Neural progenitor cell (in vitro differentiated cells): ENCODE measurements around the gene ATP5PB. TPM values are rescaled to one million over a fixed set of nuclear protein-coding genes. Genes with fewer than 3 reads are reported as not detected.

Experiments
- DNase-seq: peaks from one replicate; pipeline ENCODE4 v3.0.0-alpha.2; 2016; ENCODE audit warnings: low spot score
- H2AFZ ChIP-seq: fragments of 200-600 bp; sonication (generic); replicated peaks from 2 replicates; pipeline ENCODE4 v1.6.1; 2016; ENCODE audit warnings: antibody characterized with exemption
- H3F3A ChIP-seq: fragments of 200-600 bp; sonication (generic); 2 replicates; pipeline ENCODE4 v1.6.1; 2016; ENCODE audit warnings: antibody characterized with exemption, low read depth
- H3K27ac ChIP-seq: fragments of 200-600 bp; sonication (generic); 2 replicates; pipeline ENCODE4 v1.5.1; 2016; ENCODE audit warnings: mild to moderate bottlenecking
- H3K27me3 ChIP-seq: fragments of 200-600 bp; sonication (generic); 2 replicates; pipeline ENCODE4 v1.6.1; 2016; ENCODE audit warnings: mild to moderate bottlenecking, moderate library complexity
- H3K36me3 ChIP-seq: fragments of 200-600 bp; sonication (generic); 2 replicates; pipeline ENCODE4 v1.5.1; 2016
- H3K4me1 ChIP-seq: fragments of 200-600 bp; sonication (generic); 2 replicates; pipeline ENCODE4 v1.6.1; 2016; ENCODE audit warnings: mixed run types
- H3K4me2 ChIP-seq: fragments of 200-600 bp; sonication (generic); 2 replicates; pipeline ENCODE4 v1.6.1; 2016
- H3K4me3 ChIP-seq: fragments of 200-600 bp; sonication (generic); 2 replicates; pipeline ENCODE4 v1.5.1; 2016
- H3K79me2 ChIP-seq: fragments of 200-600 bp; sonication (generic); 2 replicates; pipeline ENCODE4 v1.6.1; 2016; ENCODE audit warnings: low read depth
- H3K9ac ChIP-seq: fragments of 200-600 bp; sonication (generic); 2 replicates; pipeline ENCODE4 v1.6.1; 2016
- H3K9me3 ChIP-seq: fragments of 200-600 bp; sonication (generic); 2 replicates; pipeline ENCODE4 v1.5.1; 2016; ENCODE audit warnings: low read depth
- H4K20me1 ChIP-seq: fragments of 200-600 bp; sonication (generic); 2 replicates; pipeline ENCODE4 v1.6.1; 2016; ENCODE audit warnings: low read depth
- H3K27ac Mint-ChIP-seq: 3 replicates; pipeline ENCODE4 v1.8.0; 2021; ENCODE audit warnings: mixed read lengths
- H3K27me3 Mint-ChIP-seq: 2 replicates; pipeline ENCODE4 v1.8.0; 2022; ENCODE audit warnings: low read depth, mild to moderate bottlenecking, inconsistent platforms, moderate library complexity, mixed read lengths; ENCODE audit not compliant: insufficient read depth
- H3K36me3 Mint-ChIP-seq: 3 replicates; pipeline ENCODE4 v1.8.0; 2021; ENCODE audit warnings: mixed read lengths
- H3K4me1 Mint-ChIP-seq: 3 replicates; pipeline ENCODE4 v1.8.0; 2021; ENCODE audit warnings: mixed read lengths
- H3K4me3 Mint-ChIP-seq: 3 replicates; pipeline ENCODE4 v1.8.0; 2021; ENCODE audit warnings: mild to moderate bottlenecking, moderate library complexity, mixed read lengths
- H3K9me3 Mint-ChIP-seq: 3 replicates; pipeline ENCODE4 v1.8.0; 2020; ENCODE audit warnings: mixed read lengths
- EZH2 ChIP-seq: fragments of 200-600 bp; sonication (generic); IDR thresholded peaks from 2 replicates; pipeline ENCODE4 v1.6.1; 2017; ENCODE audit warnings: antibody characterized with exemption, mild to moderate bottlenecking, moderate library complexity
- EZH2phosphoT487 ChIP-seq: fragments of 200-600 bp; sonication (generic); IDR thresholded peaks from 2 replicates; pipeline ENCODE4 v1.6.1; 2017; ENCODE audit warnings: antibody characterized with exemption
- total RNA-seq: library from RNA; depleted of rRNA; stranded (reverse); fragments of >200 nt; gene quantifications from 2 replicates; pipeline ENCODE4 v1.2.3, GENCODE V29; 2015; ENCODE audit warnings: low replicate concordance
- TF ChIP-seq, protein P1 (sequence below): fragments of 200-600 bp; sonication (generic); IDR thresholded peaks from 2 replicates; pipeline ENCODE4 v1.5.1; 2017; ENCODE audit warnings: antibody characterized with exemption, mild to moderate bottlenecking

ATP5PB gene
- total RNA-seq, 1 donor from 2014 or later = 467 TPM

DNA sequence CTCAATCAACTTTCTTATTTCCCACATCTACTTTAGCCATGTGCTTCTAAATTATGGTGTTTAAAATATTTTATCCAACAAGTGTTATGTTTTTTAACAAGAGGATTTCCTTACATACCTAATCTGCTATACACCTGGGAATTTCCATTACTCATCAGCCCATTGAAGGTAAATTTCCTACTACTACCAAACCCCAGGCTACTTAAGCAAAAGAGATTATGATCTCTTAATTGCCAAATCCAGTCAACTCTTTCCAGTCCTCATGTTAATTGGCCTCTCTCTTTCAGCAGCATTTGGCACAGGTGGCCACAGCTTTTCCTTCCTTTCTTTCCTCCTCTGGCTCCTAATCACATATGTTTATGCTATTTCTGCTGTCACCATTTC, 19.4 kb downstream of the ATP5PB start:
- Mint-ChIP-seq H3K27me3 (no peaks in the 10 kb centered on the region), H3K9me3 (no peaks in the 10 kb centered on the region), H3K4me1 (no peaks in the 10 kb centered on the region), H3K4me3 (no peak overlapping the region), H3K27ac (no peak overlapping the region), H3K36me3 (no peaks in the 10 kb centered on the region)
- H2AFZ ChIP-seq = no peak overlapping the region
- no peak overlapping the region for H3K27ac ChIP-seq
- no peaks in the 10 kb centered on the region for H3K79me2 ChIP-seq
- H3K4me2 ChIP-seq = no peak overlapping the region
- H3K4me1 ChIP-seq = no peaks in the 10 kb centered on the region
- H4K20me1 ChIP-seq = no peaks in the 10 kb centered on the region
- no peaks in the 10 kb centered on the region for H3F3A ChIP-seq
- no peaks in the 10 kb centered on the region for H3K27me3 ChIP-seq
- H3K9me3 ChIP-seq = no peaks in the 10 kb centered on the region
- no peaks in the 10 kb centered on the region for H3K36me3 ChIP-seq
- H3K9ac ChIP-seq = no peak overlapping the region
- no peak for DNase-seq
- TF ChIP-seq EZH2phosphoT487 = no peak
- TF ChIP-seq, protein P1, sequence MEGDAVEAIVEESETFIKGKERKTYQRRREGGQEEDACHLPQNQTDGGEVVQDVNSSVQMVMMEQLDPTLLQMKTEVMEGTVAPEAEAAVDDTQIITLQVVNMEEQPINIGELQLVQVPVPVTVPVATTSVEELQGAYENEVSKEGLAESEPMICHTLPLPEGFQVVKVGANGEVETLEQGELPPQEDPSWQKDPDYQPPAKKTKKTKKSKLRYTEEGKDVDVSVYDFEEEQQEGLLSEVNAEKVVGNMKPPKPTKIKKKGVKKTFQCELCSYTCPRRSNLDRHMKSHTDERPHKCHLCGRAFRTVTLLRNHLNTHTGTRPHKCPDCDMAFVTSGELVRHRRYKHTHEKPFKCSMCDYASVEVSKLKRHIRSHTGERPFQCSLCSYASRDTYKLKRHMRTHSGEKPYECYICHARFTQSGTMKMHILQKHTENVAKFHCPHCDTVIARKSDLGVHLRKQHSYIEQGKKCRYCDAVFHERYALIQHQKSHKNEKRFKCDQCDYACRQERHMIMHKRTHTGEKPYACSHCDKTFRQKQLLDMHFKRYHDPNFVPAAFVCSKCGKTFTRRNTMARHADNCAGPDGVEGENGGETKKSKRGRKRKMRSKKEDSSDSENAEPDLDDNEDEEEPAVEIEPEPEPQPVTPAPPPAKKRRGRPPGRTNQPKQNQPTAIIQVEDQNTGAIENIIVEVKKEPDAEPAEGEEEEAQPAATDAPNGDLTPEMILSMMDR = no peak
- no peak for TF ChIP-seq EZH2
- H3K4me3 ChIP-seq = no peak overlapping the region

DNA sequence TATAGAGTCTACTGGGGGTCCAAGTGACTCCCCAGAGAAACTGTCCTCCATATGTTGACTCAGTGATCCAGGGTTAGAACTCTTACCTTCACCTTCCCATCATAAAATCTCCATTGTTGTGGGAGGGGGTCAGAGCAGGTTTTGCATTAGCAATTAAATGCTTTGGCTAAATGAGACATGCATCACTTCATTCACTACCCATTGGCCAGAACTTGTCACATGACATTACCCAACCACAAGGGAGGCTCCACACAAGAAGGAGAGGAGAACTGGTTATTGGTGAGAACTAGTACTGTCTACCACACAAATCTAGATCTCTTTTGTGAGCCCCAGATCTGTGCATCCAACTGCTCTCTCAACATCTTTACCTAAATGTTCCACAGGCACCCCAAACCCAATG, 20.3 kb downstream of the ATP5PB start:
- H3K27me3 Mint-ChIP-seq = no peaks in the 10 kb centered on the region
- no peaks in the 10 kb centered on the region for H3K36me3 Mint-ChIP-seq
- Histone ChIP-seq H2AFZ (no peak overlapping the region), H3K79me2 (no peaks in the 10 kb centered on the region), H3K36me3 (no peaks in the 10 kb centered on the region), H4K20me1 (no peaks in the 10 kb centered on the region), H3F3A (no peaks in the 10 kb centered on the region), H3K9ac (no peak overlapping the region), H3K9me3 (no peaks in the 10 kb centered on the region), H3K4me2 (no peak overlapping the region), H3K27ac (no peak overlapping the region), H3K4me1 (no peaks in the 10 kb centered on the region), H3K4me3 (no peak overlapping the region), H3K27me3 (no peaks in the 10 kb centered on the region)
- H3K4me3 Mint-ChIP-seq = no peak overlapping the region
- no peaks in the 10 kb centered on the region for H3K9me3 Mint-ChIP-seq
- no peaks in the 10 kb centered on the region for H3K4me1 Mint-ChIP-seq
- TF ChIP-seq, protein P1 = no peak
- TF ChIP-seq EZH2 (no peak), EZH2phosphoT487 (no peak)
- H3K27ac Mint-ChIP-seq = no peak overlapping the region
- DNase-seq = no peak

DNA sequence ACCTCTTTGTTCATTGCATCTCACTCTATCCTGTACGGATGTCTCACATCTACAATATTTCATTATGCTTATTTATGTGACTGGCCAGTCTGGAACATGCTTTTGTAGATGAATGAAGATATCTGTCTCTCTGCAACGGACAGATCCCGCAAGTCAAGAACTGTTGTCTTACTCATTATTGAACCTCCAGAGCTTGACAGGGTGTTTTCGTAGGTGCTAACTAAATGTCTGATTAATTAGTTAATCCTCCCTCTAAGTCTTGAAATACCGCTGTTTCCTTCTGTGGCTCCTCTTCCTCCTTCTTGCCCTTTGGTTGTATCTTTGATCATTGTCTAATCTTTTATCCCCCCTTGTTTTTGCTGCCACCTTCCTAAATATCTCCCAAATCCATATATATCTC, 21.3 kb downstream of the ATP5PB start:
- no peaks in the 10 kb centered on the region for H3K79me2 ChIP-seq
- Mint-ChIP-seq H3K4me3 (no peak overlapping the region), H3K9me3 (no peaks in the 10 kb centered on the region), H3K4me1 (no peaks in the 10 kb centered on the region), H3K27me3 (no peaks in the 10 kb centered on the region), H3K27ac (no peak overlapping the region), H3K36me3 (no peaks in the 10 kb centered on the region)
- no peak for DNase-seq
- TF ChIP-seq, protein P1 = no peak
- H3F3A ChIP-seq = no peaks in the 10 kb centered on the region
- no peaks in the 10 kb centered on the region for H3K36me3 ChIP-seq
- no peaks in the 10 kb centered on the region for H3K4me1 ChIP-seq
- no peaks in the 10 kb centered on the region for H3K9me3 ChIP-seq
- no peak overlapping the region for H3K9ac ChIP-seq
- H2AFZ ChIP-seq = no peak overlapping the region
- H4K20me1 ChIP-seq = no peaks in the 10 kb centered on the region
- H3K4me2 ChIP-seq = no peak overlapping the region
- H3K27ac ChIP-seq = no peak overlapping the region
- no peak overlapping the region for H3K4me3 ChIP-seq
- no peaks in the 10 kb centered on the region for H3K27me3 ChIP-seq

DNA sequence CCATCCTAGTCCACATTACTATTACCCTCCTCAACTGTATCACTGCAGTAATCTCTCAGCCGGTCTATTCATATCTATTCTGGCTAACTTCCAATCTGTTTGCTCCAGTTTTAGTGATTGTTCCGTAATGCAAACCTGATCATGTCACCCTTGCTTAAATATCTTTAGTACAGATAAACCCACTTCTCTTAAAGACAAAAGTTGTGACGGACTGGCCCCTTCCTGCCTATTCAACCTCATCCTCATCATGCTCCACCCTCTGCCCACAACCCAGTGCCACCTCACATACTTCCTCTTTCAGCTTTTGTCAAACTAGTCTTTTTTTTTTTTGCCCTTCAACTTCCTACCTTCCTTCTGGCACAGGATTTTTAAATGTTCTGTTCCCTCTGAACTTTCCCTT, 21.7 kb downstream of the ATP5PB start:
- no peaks in the 10 kb centered on the region for H3K36me3 ChIP-seq

More for the DNA sequence above, 21.7 kb downstream of the ATP5PB start:
- Histone ChIP-seq H3K9ac (no peak overlapping the region), H4K20me1 (no peaks in the 10 kb centered on the region), H3K4me1 (no peaks in the 10 kb centered on the region), H3K79me2 (no peaks in the 10 kb centered on the region), H3F3A (no peaks in the 10 kb centered on the region), H3K4me3 (no peak overlapping the region), H3K9me3 (no peaks in the 10 kb centered on the region), H2AFZ (no peak overlapping the region), H3K27ac (no peak overlapping the region), H3K4me2 (no peak overlapping the region), H3K27me3 (no peaks in the 10 kb centered on the region)
- Mint-ChIP-seq H3K4me1 (no peaks in the 10 kb centered on the region), H3K9me3 (no peaks in the 10 kb centered on the region), H3K4me3 (no peak overlapping the region), H3K27ac (no peak overlapping the region), H3K27me3 (no peaks in the 10 kb centered on the region), H3K36me3 (no peaks in the 10 kb centered on the region)
- DNase-seq = no peak
- TF ChIP-seq, protein P1 = no peak
- TF ChIP-seq EZH2 (no peak), EZH2phosphoT487 (no peak)
